Activated B cell treated with CpG ODN at 0.5 μM for 24 hours (primary cell): Measurements from ENCODE around the gene CES2. TPM values are rescaled to one million over a fixed set of nuclear protein-coding genes. Genes with fewer than 3 reads are reported as not detected.
"Not testable (repeated sequence)": the region's sequence is repeated elsewhere in the genome, so short reads cannot be mapped to it uniquely, and the experiment has no call there.

Source experiments
- ATAC-seq: fragments of 200-7000 bp; cut with Tn5 transposase; one replicate; pipeline ENCODE4 v1.10.0; 2021; ENCODE audit warnings: low read depth, mild to moderate bottlenecking, moderate library complexity
- CTCF ChIA-PET: fragments of 350-600 bp; sonication (Branson Sonifier 250); formaldehyde crosslinking; loops from one replicate; lab custom pipeline; 2021; ENCODE audit warnings: antibody characterized with exemption; lab: Charles Lee
- POLR2A ChIA-PET: fragments of 350-600 bp; sonication (Branson Sonifier 250); formaldehyde crosslinking; loops from one replicate; lab custom pipeline; 2021; ENCODE audit warnings: antibody characterized with exemption; lab: Charles Lee
- DNase-seq: peaks from one replicate; pipeline ENCODE4 v3.0.0; 2022
- H3K27ac Mint-ChIP-seq: one replicate; pipeline ENCODE4 v1.8.0; 2020; ENCODE audit warnings: mixed read lengths
- H3K27me3 Mint-ChIP-seq: one replicate; pipeline ENCODE4 v1.8.0; 2021; ENCODE audit warnings: mixed read lengths
- H3K36me3 Mint-ChIP-seq: one replicate; pipeline ENCODE4 v1.8.0; 2021; ENCODE audit warnings: low read depth, mixed read lengths
- H3K4me1 Mint-ChIP-seq: one replicate; pipeline ENCODE4 v1.8.0; 2021; ENCODE audit warnings: mixed read lengths
- H3K4me3 Mint-ChIP-seq: one replicate; pipeline ENCODE4 v1.8.0; 2020; ENCODE audit warnings: mild to moderate bottlenecking, mixed read lengths
- H3K9me3 Mint-ChIP-seq: one replicate; pipeline ENCODE4 v1.8.0; 2020; ENCODE audit warnings: mixed read lengths
- CTCF ChIP-seq: fragments of 200-600 bp; IDR thresholded peaks from one replicate; pipeline ENCODE4 v1.8.0; 2022; ENCODE audit warnings: antibody characterized with exemption, mild to moderate bottlenecking
- intact Hi-C: fragments of 100-400 bp; cut with micrococcal nuclease; formaldehyde crosslinking; loops from one replicate; pipeline ENCODE4 v1.15.1; 2024
- total RNA-seq: library from RNA; stranded (reverse); gene quantifications from 2 replicates; pipeline ENCODE4 v1.2.3, GENCODE V29; 2022

CES2 gene
- total RNA-seq, 1 donor from 2014 or later, result 34.7 TPM

DNA sequence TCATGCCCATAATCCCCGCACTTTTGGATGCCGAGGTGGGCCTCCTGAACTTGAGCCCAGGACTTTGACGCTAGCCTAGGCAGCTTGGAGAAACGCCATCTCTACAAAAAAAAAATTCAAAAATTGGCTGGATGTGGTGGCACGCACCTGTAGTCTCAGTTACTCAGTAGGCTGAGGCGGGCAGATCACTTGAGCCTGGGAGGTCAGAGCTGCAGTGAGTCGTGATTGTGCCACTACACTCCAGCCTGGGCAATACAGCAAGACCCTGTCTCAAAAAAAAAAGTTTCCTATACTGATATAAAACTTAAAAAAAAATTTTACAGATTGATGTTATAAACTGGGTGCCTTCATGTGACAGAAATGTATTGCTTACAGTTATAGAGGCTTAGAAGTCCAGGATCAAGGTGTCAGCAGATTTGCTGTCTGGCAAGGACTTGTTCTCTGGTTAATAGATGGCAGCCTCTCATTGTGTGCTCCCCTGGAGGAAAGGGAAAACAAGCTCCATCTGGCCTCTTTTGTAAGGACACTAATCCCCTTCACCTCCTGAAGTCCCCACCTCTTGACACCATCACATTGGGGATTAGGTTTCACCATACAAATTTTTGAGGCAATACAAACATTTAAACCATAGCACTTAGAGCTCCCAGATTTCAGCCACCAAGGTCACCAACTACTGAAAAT is 17.3 kb downstream of the CES2 start:
- Mint-ChIP-seq H3K27me3 (peaks cover 23% of the 10 kb centered on the region), H3K36me3 (no peaks in the 10 kb centered on the region), H3K4me1 (peaks cover 12% of the 10 kb centered on the region), H3K4me3 (no peak overlapping the region), H3K9me3 (no peaks in the 10 kb centered on the region), H3K27ac (no peak overlapping the region)
- ChIA-PET CTCF (interaction anchor here (0.9 to 1.7 kb wide), 4 partner anchors 9 to 205 kb away, joined by 3 to 5 read pairs (median 4); partner anchors contain the start of gene CES3), POLR2A (no interaction called here)
- DNase-seq (no peak), ATAC-seq (no peak)
- no peak for TF ChIP-seq CTCF
- intact Hi-C loops, result no loop called here

GRCh38 chr16:66953462-66954096 is 18.3 kb downstream of the CES2 start:
- Mint-ChIP-seq H3K36me3 (no peaks in the 10 kb centered on the region), H3K27me3 (peaks cover 23% of the 10 kb centered on the region), H3K4me3 (no peak overlapping the region), H3K9me3 (no peaks in the 10 kb centered on the region), H3K27ac (no peak overlapping the region), H3K4me1 (peaks cover 3% of the 10 kb centered on the region)
- ChIA-PET POLR2A (interaction anchor here (0.6 to 0.9 kb wide), 2 partner anchors 273 to 659 kb away, joined by 3 read pairs; partner anchors contain the start of gene TMEM208), CTCF (interaction anchor here (1.0 to 1.3 kb wide), 5 partner anchors 22 to 561 kb away, joined by 3 to 5 read pairs (median 3); no protein-coding TSS in a partner anchor)
- no peak for DNase-seq
- no peak for TF ChIP-seq CTCF
- intact Hi-C loops, result loop anchor here (1.0 to 2.0 kb wide), 5 partner anchors 23 to 511 kb away; no protein-coding TSS in a partner anchor
- no peak for ATAC-seq

DNA sequence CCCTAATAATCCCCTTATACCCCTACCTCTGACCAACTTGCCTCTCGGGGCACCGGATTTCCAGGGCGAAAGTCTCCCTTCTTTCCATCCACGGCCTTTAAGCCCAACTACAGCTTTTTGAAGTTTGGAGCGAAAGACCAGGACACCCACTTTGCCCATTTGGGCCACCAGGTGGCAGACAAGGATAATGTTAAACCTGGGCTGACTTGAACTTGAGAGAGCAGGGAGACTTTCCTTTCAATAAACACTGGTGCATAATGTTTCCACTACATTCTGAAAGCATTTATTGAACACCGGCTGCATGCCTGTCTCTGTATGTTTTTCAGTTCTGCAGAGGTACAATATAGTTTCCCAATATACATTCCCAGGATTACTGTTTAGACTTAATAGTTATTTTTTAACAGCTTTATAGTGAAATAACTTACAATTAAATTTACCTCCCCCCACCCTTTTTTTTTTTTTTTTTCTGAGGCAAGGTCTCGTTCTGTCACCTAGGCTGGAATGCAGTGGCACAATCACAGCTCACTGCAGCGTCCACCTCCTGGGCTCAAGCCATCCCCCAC is 18.9 kb downstream of the CES2 start:
- no peak for TF ChIP-seq CTCF
- Mint-ChIP-seq H3K36me3 (no peaks in the 10 kb centered on the region), H3K27ac (no peak overlapping the region), H3K4me3 (no peak overlapping the region), H3K27me3 (peaks cover 23% of the 10 kb centered on the region), H3K9me3 (no peaks in the 10 kb centered on the region), H3K4me1 (no peaks in the 10 kb centered on the region)
- ChIA-PET CTCF (interaction anchor here (0.6 to 1.3 kb wide), 7 partner anchors 21 to 560 kb away, joined by 3 to 5 read pairs (median 3); no protein-coding TSS in a partner anchor), POLR2A (interaction anchor here (0.6 to 0.9 kb wide), 2 partner anchors 273 to 658 kb away, joined by 3 read pairs; partner anchors contain the start of gene TMEM208)
- DNase-seq, result peak; percentile 51
- ATAC-seq, result peak; percentile 78
- intact Hi-C loops, result loop anchor here (1.0 to 2.0 kb wide), 5 partner anchors 23 to 511 kb away; no protein-coding TSS in a partner anchor

DNA sequence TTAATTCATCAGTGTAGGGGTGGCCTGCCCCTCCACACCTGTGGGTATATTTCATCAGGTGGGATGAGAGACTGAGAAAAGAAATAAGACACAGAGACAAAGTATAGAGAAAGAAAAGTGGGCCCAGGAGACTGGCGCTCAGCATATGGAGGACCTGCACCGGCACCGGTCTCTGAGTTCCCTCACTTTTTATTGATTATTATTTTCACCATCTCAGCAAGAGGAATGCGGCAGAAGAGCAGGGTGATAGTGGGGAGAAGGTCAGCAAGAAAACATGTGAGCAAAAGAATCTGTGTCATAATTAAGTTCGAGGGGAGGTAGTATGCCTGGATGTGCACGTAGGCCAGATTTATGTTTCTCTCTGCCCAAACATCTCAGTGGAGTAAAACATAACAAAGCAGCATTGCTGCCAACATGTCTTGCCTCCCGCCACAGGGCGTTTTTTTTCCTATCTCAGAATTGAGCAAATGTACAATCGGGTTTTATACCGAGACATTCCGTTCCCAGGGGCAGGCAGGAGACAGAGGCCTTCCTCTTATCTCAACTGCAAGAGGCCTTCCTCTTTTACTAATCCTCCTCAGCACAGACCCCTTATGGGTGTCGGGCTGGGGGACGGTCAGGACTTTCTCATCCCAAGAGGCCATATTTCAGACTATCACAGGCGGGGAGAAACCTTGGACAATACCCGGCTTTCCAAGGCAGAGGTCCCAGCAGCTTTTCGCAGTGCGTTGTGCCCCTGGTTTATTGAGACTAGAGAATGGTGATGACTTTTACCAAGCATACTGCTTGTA is 20.2 kb downstream of the CES2 start:
- H3K4me3 Mint-ChIP-seq, H3K4me1 Mint-ChIP-seq, ATAC-seq, H3K9me3 Mint-ChIP-seq, H3K36me3 Mint-ChIP-seq, CTCF ChIA-PET, POLR2A ChIA-PET, H3K27ac Mint-ChIP-seq, DNase-seq: not testable (repeated sequence)
- intact Hi-C loops, result loop anchor here (2.0 kb wide), 3 partner anchors 21 to 509 kb away; no protein-coding TSS in a partner anchor
- H3K27me3 Mint-ChIP-seq, result peaks cover 15% of the 10 kb centered on the region

DNA sequence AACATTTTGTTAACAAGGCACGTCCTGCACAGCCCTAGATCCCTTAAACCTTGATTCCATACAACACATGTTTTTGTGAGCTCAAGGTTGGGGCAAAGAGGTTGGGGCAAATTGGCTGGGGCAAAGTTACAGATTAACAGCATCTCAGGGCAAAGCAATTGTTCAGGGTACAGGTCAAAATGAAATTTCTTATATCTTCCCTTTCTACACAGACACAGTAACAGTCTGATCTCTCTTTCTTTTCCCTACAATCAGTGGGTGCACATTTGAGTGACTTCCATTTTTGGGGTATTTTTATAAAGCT is 20.8 kb downstream of the CES2 start:
- H3K4me1 Mint-ChIP-seq, CTCF ChIA-PET, H3K36me3 Mint-ChIP-seq, H3K4me3 Mint-ChIP-seq, DNase-seq, H3K27ac Mint-ChIP-seq, H3K9me3 Mint-ChIP-seq, intact Hi-C loops, ATAC-seq: not testable (repeated sequence)
- POLR2A ChIA-PET, result interaction anchor here (0.6 kb wide), 1 partner anchor 325 kb away, joined by 5 read pairs; no protein-coding TSS in a partner anchor
- peaks cover 13% of the 10 kb centered on the region for H3K27me3 Mint-ChIP-seq
